Measurements from ENCODE around the gene CHST1.

CHST1 gene

GRCh38 chr11:45609902-45610301 lies 55.5 kb downstream of the CHST1 start:
- DNase-seq (ENCODE audit: extremely low read depth in 1 of 2, low read depth in 1 of 2) = no peak

GRCh38 chr11:45609337-45609736 lies 56.1 kb downstream of the CHST1 start:
- no peak for DNase-seq (ENCODE audit: extremely low read depth in 1 of 2, low read depth in 1 of 2)

DNA sequence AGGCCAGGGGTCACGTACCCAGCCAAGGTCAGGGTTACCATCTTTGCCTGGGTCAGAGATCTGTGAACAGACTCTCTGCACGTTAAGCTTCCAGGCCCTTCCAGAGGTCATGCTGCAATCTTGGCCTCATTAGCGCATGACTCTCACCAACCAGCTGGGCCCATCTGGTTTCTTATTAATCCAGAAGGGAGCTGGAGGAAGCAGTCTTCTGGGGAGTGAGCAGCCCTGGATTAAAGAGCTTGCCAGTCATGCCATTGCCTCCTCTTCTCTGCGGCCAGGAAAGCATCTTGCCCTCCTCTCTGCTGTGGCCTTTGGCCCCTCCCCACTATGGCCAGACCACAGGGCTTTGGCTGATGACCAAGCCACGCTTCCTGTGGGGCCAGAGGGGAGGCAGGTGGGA lies 57.4 kb downstream of the CHST1 start:
- DNase-seq (ENCODE audit: extremely low read depth in 1 of 2, low read depth in 1 of 2) = no peak

DNA sequence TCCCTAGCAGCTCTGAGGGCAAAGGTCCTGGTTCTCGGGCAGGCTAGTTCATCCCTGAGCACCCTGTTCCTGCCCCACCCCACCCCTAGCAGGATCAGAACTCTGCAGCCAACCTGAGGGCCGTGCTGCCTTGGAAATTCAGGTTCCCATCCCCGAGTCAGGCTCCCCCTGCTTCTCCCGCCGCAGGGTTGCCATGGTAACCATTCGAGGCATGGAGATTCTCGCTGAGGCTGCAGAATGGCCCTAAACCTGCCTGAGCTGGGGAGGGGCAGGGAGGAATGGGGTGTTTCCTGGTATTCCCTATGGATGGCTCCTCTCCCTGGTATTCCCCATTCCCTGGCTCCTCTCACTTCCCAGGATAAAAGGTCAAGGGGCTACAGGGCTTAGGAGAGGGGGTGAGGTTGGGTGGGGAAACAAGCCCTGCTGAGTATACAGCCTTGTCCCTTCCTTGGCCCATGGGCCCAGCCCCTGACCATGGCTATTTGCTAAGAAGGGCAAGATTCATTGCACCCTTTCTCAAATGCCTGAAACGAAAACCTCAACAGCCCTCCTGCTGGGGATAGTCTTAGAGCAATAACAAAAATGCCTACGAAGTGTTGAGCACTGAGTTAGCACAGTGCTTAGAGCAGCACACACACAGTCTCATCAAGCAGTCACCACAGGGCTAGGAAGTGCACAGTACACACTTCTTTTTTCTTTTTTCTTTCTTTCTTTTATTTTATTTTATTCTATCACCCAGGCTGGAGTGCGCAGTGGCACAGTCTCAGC lies 58.7 kb downstream of the CHST1 start:
- no peak for DNase-seq (ENCODE audit: extremely low read depth in 1 of 2, low read depth in 1 of 2)

GRCh38 chr11:45605051-45605450 lies 60.4 kb downstream of the CHST1 start:
- no peak for DNase-seq (ENCODE audit: extremely low read depth in 1 of 2, low read depth in 1 of 2)

DNA sequence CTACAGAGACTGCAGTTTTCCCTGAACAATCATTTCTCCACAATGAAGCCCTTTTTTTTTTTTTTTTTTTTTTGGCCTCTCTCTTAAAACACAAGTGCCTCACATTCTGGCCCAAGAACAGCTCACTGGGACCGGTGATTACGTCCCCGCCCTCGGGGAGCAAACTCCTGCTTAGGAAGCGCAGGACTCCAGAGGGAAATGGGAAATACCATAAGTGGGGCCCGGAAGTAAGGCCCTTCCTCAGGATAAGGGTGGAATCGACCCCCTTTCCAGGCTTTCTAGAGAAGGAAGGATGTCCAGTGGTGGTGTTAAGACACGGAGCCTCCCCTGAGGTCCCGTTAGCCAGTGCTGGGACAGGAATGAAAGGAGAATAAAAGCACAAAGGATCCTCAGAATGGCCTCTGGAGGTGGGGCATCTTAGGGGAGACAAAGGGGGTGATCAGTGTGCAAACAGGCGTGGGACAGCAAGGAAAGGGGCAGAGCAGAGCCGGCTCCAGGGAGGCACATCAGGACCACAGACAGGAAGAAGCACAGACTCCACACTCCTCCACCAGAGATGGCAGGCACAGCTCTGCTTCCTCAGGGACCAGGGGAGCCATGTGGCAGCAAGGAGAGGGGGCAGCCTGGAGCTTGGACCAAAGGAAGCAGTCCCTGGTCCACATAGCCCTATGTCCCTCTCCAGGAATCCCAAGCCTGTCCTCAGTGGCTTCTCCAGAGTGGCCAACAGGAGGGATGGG lies 61.3 kb downstream of the CHST1 start:
- no peak for DNase-seq (ENCODE audit: extremely low read depth in 1 of 2, low read depth in 1 of 2)

DNA sequence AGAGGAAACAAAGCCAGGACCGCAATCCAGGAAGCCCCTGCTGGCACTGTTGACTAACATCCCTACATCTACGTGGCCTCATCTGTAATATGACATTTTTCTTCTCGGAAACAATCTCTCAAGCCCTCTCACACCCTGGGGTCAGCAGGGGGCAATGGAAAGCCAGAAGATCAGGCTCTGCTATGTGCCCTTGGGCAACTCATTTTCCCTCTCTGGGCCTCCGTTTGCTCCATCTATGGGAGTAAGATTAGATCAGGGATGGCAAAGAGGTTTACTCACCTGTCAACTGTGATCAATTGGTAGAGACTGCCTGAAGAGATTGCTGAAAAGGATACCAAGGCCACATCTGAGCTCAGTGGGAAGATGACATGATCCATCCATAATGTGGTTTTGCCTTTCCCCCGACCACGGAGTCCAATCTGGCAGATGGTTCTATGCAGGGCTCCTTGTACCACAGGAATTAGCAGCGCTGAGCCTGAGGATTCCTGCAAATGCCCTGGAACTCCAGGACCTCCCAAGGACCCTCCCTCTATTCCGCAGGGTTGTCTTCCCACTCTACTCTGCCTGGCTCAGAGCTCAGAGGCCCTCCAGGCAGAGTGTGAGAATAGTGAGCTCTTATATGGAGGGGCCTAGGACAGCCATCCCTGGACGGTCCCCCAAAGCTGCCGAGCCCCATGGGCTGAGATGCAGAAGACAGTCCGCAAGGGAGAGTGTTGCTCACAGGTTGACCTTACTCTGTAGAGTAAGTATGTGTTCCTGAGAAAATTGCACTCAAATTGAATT lies 66.1 kb downstream of the CHST1 start:
- no peak for DNase-seq (ENCODE audit: extremely low read depth in 1 of 2, low read depth in 1 of 2)

Data from activated CD8-positive, alpha-beta memory T cell treated with anti-CD3 and anti-CD28 coated beads for 1 hour (primary cell).